Measurements from ENCODE around the gene IFT80.

DNA sequence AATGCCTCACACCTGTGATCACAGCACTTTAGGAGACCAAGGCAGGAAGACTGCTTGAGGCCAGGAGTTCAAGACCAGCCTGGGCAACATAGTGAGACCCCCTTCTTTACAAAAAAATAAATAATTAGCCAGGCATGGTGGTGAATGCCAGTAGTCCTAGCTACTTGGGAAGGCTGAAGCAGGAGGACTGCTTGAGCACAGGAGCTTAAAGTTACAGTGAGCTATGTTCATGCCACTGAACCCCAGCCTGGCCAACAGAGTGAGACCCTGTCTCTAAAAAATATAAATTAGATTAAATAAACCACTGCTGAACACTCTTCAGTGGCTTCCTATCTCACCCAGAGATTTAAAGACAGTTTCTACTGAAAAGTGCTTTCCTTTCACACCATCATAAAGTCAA is 6.2 kb downstream of the IFT80 start:
- TF ChIP-seq, protein P1, sequence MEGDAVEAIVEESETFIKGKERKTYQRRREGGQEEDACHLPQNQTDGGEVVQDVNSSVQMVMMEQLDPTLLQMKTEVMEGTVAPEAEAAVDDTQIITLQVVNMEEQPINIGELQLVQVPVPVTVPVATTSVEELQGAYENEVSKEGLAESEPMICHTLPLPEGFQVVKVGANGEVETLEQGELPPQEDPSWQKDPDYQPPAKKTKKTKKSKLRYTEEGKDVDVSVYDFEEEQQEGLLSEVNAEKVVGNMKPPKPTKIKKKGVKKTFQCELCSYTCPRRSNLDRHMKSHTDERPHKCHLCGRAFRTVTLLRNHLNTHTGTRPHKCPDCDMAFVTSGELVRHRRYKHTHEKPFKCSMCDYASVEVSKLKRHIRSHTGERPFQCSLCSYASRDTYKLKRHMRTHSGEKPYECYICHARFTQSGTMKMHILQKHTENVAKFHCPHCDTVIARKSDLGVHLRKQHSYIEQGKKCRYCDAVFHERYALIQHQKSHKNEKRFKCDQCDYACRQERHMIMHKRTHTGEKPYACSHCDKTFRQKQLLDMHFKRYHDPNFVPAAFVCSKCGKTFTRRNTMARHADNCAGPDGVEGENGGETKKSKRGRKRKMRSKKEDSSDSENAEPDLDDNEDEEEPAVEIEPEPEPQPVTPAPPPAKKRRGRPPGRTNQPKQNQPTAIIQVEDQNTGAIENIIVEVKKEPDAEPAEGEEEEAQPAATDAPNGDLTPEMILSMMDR (IDR thresholded peaks at IDR 0.05; ENCODE audit: insufficient read depth, low read length, poor library complexity, severe bottlenecking), result no peak
- TF ChIP-seq EZH2phosphoT487 (conservative IDR thresholded peaks at IDR 0.05; ENCODE audit: low read length), result no peak
